ENCODE measurements around the gene BHLHE40.
"Not testable (repeated sequence)": the region's sequence is repeated elsewhere in the genome, so short reads cannot be mapped to it uniquely, and the experiment has no call there.

The BHLHE40 gene

DNA sequence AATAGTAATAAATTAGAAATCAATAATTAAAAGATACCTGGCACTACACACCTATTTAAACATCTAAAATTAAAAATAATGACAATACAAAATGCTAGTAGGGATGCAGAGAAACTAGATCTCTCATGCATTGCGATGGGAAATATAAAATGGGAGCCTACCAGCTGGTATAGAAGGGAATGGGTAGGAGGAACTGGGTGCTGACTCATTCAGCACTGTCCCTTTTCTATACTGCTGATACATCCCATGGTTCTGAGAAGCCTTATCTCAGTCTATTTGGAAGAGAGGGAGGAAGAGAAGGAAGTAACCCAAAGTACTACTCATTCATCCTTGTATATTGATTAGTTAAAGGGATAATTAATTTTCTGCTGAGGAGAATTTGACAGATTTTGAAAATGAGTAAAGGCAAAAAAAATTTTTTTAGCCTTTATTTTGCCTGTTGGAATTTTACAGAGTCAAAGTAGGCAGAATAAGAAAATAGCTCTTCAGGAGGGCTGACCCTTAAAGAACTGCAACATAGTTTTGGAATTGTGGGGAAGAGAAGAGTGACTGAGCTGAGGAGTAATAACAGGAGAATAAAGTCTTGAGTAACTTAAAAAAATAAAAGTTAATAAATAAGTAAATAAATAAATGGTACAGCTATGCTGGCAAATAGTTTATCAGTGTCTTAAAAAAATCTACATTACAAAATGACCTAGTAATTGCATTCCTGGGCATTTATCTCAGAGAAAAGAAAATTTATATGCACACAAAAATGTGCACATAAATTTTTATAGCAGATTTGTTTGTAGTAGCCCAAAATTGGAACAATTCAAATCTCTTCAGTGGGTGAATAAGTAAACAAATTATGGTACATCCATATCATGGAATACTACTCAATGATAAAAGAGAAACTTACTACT lies 15.3 kb upstream of the BHLHE40 start:
- no peak for DNase-seq

GRCh38 chr3:4966006-4966405 lies 13.2 kb upstream of the BHLHE40 start:
- DNase-seq, result not testable (repeated sequence)

GRCh38 chr3:4967683-4968082 lies 11.6 kb upstream of the BHLHE40 start:
- not testable (repeated sequence) for DNase-seq

GRCh38 chr3:4971437-4971836 lies 7.8 kb upstream of the BHLHE40 start:
- DNase-seq, result not testable (repeated sequence)

DNA sequence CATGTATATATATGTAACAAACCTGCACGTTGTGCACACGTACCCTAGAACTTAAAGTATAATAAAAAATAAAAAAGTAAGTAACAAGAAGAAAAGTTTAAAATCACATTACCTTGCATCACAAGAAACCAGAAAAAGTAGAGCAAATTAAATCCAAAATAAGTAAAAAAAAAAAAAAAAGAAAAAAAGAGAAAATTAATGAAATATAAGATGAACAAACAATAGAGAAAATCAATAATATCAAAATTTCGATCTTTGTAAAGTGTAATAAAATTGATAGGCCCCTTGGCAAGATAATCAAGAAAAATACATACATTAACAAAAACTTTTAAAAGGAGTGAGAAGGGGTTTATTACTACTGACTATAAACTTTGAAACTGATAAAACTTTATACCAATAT lies 7.4 kb upstream of the BHLHE40 start:
- no peak for DNase-seq

DNA sequence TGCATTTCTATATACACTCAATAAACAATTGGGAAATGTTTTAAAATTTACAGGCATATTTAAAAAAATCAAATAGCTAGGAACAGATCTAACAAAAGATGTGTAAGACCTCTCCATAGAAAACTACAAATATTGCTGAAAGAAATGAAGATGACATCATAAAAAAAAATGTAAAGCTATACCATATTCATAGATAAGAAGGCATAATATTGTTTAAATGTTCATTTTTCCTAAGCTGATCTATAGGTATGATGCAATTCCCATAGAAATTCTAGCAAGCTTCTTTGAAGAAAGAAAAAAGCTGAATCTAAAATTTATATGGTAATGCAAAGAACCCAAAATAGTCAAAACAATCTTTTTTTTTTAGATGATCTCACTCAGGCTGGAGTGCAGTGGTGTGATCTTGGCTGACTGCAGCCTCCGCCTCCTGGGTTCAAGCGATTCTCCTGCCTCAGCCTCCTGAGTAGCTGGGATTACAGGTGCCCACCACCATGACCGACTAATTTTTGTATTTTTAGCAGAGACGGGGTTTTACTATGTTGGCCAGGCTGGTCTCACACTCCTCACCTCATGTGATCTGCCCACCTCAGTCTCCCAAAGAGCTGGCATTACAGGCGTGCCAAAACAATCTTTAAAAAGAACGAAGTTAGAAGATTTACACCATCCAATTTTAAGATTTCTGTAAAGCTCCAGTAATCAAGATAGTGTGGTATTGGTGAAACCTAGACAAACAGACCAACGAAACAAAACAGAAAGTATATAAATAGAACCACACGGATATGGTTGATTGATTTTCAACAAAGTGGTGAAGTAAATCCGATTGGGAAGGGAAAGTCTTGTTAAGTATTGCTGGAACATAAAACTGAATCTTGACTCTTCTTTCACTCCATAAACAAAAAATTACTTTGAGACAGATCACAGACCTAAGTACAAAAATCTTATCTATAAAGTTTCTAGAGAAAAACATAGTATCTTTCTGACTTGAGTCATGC lies 6.3 kb upstream of the BHLHE40 start:
- no peak for DNase-seq

GRCh38 chr3:4974154-4974553 lies 5.1 kb upstream of the BHLHE40 start:
- DNase-seq, result no peak

- DNase-seq, result peak; percentile 54
These were observed 3.1 kb upstream of the BHLHE40 start for GRCh38 chr3:4976109-4976508.

GRCh38 chr3:4977001-4977852 lies 2.0 kb upstream of the BHLHE40 start:
- DNase-seq, result peak; percentile 58

DNA sequence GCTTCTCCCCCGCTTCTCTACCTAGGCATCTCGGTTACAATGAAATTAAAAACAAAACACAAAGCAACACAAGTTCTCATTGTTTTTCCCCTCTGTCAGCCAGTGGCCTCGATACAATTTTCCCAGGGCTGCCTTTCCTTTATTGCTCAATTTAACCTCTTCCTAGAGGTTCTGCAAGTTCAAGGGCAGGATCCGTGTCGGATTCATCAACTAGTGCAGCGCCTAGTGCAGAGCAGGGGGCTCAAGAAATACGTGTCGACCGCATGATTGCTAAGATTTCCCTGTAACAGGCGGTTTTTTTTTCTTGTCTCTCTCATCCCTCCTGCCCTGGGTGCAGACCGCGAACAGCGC lies 1.4 kb upstream of the BHLHE40 start:
- DNase-seq, result peak; percentile 64

- peak; percentile 99 for DNase-seq
These were observed 852 bp upstream of the BHLHE40 start for GRCh38 chr3:4978204-4978965.

GRCh38 chr3:4978966-4979427 lies 240 bp upstream of the BHLHE40 start:
- DNase-seq, result peak; percentile 98

DNA sequence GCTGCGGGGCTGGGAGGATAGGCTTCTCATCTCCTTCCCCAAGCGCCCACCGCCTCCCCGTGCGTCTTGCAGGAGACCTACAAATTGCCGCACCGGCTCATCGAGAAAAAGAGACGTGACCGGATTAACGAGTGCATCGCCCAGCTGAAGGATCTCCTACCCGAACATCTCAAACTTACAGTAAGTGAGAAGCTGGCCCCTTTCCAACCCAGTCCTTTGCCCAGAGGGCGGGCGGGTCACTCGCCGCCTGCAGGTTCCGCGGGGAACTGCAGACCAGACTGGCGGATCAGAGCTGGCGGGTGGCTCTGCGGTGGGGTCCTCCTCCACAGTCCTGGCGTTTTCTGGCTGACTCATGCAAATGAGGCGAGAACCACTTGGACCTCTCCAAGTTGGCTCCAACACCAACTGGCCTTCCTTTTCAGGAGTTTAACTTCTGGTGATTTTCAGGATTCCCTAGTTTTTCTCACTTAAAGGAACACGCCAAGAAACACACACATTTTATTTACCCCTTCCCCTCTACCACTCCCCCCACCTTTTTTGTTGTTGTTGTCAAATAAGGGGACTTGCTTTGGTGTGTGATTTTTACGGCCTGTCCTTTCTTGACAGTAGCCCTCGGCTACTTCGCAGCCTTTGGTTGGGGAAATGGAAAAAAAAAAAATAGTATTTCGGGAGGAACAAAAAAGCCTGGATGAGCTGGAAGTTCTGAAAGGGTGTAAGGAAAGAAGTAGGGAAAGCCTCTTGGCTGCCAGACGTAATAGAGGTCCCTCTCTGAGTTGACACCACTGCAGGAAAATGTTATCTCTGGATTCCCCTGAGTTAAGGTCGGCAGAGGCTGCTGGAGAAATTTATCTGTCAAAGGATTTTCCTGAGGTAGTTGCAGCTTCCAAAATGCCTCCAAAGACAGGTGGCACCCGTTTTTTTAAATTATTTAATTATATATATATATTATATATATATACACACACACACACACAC lies 1.3 kb downstream of the BHLHE40 start:
- DNase-seq, result peak; percentile 91

GRCh38 chr3:4981294-4981664 lies 2.0 kb downstream of the BHLHE40 start:
- peak; percentile 12 for DNase-seq

DNA sequence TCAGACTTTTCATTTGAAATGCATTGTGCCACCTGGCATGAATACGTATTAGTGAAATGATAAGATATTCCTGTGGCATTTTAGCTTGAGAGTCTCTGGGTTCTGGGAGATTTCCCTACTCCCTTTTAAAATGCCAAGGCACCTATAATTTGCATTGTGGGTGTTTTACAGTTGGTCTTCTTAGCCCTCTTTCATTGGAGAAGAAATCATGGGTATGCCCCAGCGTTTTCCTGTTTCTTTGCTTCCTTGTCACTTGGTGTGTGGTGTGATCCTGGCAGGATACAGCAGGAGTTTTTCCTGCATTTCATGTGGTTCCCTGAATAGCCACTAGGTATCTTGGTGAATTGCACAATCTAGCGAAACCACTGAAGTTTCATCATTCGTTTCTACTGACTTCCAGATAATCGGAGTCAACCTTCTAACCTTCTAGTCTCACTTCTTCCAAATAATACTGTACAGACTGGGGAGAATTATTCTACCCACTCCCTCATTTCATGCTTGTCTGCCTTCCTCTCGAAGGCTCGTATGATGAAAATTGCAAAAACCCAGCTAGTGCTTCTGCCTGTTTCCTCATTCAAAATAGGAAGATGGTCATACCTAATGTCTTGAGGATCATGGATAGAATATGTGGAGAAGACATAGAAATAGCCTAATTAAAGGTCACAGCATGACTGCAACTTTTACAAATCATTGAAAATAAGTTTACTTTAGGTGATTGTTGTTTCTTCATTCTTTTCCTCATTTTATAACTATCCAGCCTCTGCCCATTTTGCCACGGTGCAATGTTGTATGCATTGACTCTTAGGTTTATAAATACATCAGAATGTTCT lies 2.6 kb downstream of the BHLHE40 start:
- DNase-seq, result peak; percentile 73

- no peak for DNase-seq
These were observed 3.8 kb downstream of the BHLHE40 start for GRCh38 chr3:4982773-4983738.

- peak; percentile 89 for DNase-seq
These were observed 4.7 kb downstream of the BHLHE40 start for GRCh38 chr3:4983739-4984510.

- no peak for DNase-seq
These were observed 5.3 kb downstream of the BHLHE40 start for GRCh38 chr3:4984511-4984864.

Data from fibroblast of skin of right quadriceps (primary cell).